ENCODE measurements around the gene TECPR1.
"Not testable (repeated sequence)": the region's sequence is repeated elsewhere in the genome, so short reads cannot be mapped to it uniquely, and the experiment has no call there.

TECPR1 gene

GRCh38 chr7:98227939-98228338, 24.1 kb downstream of the TECPR1 start:
- no peak for DNase-seq (ENCODE audit: low read depth in 2 of 2, low spot score in 1 of 2)

GRCh38 chr7:98225913-98226614, 26.0 kb downstream of the TECPR1 start:
- DNase-seq (ENCODE audit: low read depth in 2 of 2, low spot score in 1 of 2), result no peak

GRCh38 chr7:98224701-98225181, 27.3 kb downstream of the TECPR1 start:
- no peak for DNase-seq (ENCODE audit: low read depth in 2 of 2, low spot score in 1 of 2)

GRCh38 chr7:98223898-98224700, 27.9 kb downstream of the TECPR1 start:
- no peak for DNase-seq (ENCODE audit: low read depth in 2 of 2, low spot score in 1 of 2)

GRCh38 chr7:98223351-98223897, 28.6 kb downstream of the TECPR1 start:
- DNase-seq (ENCODE audit: low read depth in 2 of 2, low spot score in 1 of 2), result no peak

GRCh38 chr7:98222533-98223195, 29.4 kb downstream of the TECPR1 start:
- DNase-seq (ENCODE audit: low read depth in 2 of 2, low spot score in 1 of 2), result no peak

GRCh38 chr7:98221611-98222532, 30.2 kb downstream of the TECPR1 start:
- no peak for DNase-seq (ENCODE audit: low read depth in 2 of 2, low spot score in 1 of 2)

GRCh38 chr7:98219382-98219781, 32.6 kb downstream of the TECPR1 start:
- not testable (repeated sequence) for DNase-seq (ENCODE audit: low read depth in 2 of 2, low spot score in 1 of 2)

GRCh38 chr7:98217623-98218582, 34.1 kb downstream of the TECPR1 start:
- DNase-seq (ENCODE audit: low read depth in 2 of 2, low spot score in 1 of 2), result no peak

- DNase-seq (ENCODE audit: low read depth in 2 of 2, low spot score in 1 of 2), result no peak
These were observed 35.0 kb downstream of the TECPR1 start for GRCh38 chr7:98216941-98217622.

- no peak for DNase-seq (ENCODE audit: low read depth in 2 of 2, low spot score in 1 of 2)
These were observed 36.2 kb downstream of the TECPR1 start for GRCh38 chr7:98215561-98216495.

GRCh38 chr7:98214811-98215321, 37.2 kb downstream of the TECPR1 start:
- DNase-seq (ENCODE audit: low read depth in 2 of 2, low spot score in 1 of 2), result no peak

- DNase-seq (ENCODE audit: low read depth in 2 of 2, low spot score in 1 of 2), result no peak
These were observed 37.9 kb downstream of the TECPR1 start for GRCh38 chr7:98213888-98214810.

GRCh38 chr7:98213296-98213887, 38.6 kb downstream of the TECPR1 start:
- DNase-seq (ENCODE audit: low read depth in 2 of 2, low spot score in 1 of 2), result no peak

GRCh38 chr7:98212532-98213041, 39.4 kb downstream of the TECPR1 start:
- DNase-seq (ENCODE audit: low read depth in 2 of 2, low spot score in 1 of 2), result no peak

Data from stimulated activated CD8-positive, alpha-beta memory T cell treated with anti-CD3 and anti-CD28 coated beads, Interleukin-4, amount 100 ng/mL, for 4 hours (primary cell).